ENCODE data around the gene IL1RAP.

IL1RAP gene

DNA sequence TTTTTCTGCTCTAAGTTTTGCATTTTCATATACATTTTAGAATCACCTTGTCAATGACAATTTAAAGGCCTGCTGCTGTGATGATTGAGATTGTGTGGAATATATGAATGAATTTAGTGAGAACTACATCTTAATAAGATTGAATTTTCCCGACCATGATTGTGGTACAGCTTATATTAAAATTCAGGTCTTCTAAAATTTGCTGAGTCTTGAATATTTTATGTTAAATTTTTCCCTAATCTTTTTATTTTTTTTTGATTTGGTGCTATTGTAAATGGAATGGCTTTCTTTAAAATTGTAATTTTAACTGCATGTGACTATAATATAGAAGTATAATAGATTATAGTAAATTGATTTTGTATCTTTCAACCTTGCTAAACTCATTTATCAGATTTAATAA is 172.1 kb downstream of the IL1RAP start:
- DNase-seq, result no peak
- H3K9me3 Mint-ChIP-seq, result peaks cover 14% of the 10 kb centered on the region
- H3K27ac Mint-ChIP-seq, result no peak overlapping the region
- no peaks in the 10 kb centered on the region for H3K36me3 Mint-ChIP-seq (ENCODE audit: low read depth)
- H3K4me1 Mint-ChIP-seq, result no peaks in the 10 kb centered on the region
- H3K4me3 Mint-ChIP-seq, result no peak overlapping the region
- no peak for ATAC-seq
- peaks cover 12% of the 10 kb centered on the region for H3K27me3 Mint-ChIP-seq

GRCh38 chr3:190690246-190690645 is 176.4 kb downstream of the IL1RAP start:
- Mint-ChIP-seq H3K27ac (no peak overlapping the region), H3K9me3 (peaks cover 14% of the 10 kb centered on the region)

GRCh38 chr3:190692256-190692655 is 178.4 kb downstream of the IL1RAP start:
- no peak for DNase-seq
- Mint-ChIP-seq H3K27me3 (peaks cover 23% of the 10 kb centered on the region), H3K27ac (no peak overlapping the region), H3K9me3 (peaks cover 14% of the 10 kb centered on the region), H3K4me3 (no peak overlapping the region), H3K4me1 (no peaks in the 10 kb centered on the region), H3K36me3 (ENCODE audit: low read depth) (no peaks in the 10 kb centered on the region)
- ATAC-seq, result no peak

More at GRCh38 chr3:190690246-190690645, 176.4 kb downstream of the IL1RAP start:
- ATAC-seq, result no peak
- DNase-seq, result no peak
- Mint-ChIP-seq H3K4me1 (no peaks in the 10 kb centered on the region), H3K27me3 (peaks cover 12% of the 10 kb centered on the region), H3K4me3 (no peak overlapping the region), H3K36me3 (ENCODE audit: low read depth) (no peaks in the 10 kb centered on the region)

- ATAC-seq, result no peak
- DNase-seq, result no peak
- no peak overlapping the region for H3K27ac Mint-ChIP-seq
- H3K4me3 Mint-ChIP-seq, result no peak overlapping the region
- no peaks in the 10 kb centered on the region for H3K36me3 Mint-ChIP-seq (ENCODE audit: low read depth)
- H3K27me3 Mint-ChIP-seq, result peaks cover 20% of the 10 kb centered on the region
- H3K4me1 Mint-ChIP-seq, result no peaks in the 10 kb centered on the region
- H3K9me3 Mint-ChIP-seq, result no peaks in the 10 kb centered on the region
Observed at GRCh38 chr3:190694335-190695001, 180.6 kb downstream of the IL1RAP start.

DNA sequence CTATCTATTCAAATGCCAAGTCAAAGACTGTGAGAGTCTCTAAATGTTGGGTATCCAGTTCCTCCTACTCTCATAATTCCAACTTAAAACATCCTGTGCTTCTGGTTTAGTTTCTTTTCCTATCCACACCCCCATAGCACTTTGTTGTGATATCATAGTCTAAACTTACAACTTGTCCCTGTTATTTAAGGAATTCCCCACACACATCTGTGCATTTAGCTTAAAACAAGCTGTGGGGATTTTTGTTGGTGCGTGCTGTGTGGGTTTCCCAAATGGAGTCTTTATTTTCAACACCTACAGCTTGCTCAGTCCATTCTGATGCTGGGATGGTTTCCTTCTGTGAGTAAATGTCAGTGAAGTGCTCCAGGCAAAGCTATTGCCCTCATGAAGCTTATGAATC is 181.3 kb downstream of the IL1RAP start:
- Mint-ChIP-seq H3K4me3 (no peak overlapping the region), H3K27me3 (peaks cover 28% of the 10 kb centered on the region), H3K4me1 (no peaks in the 10 kb centered on the region), H3K36me3 (ENCODE audit: low read depth) (no peaks in the 10 kb centered on the region), H3K27ac (no peak overlapping the region), H3K9me3 (no peaks in the 10 kb centered on the region)
- DNase-seq, result no peak
- ATAC-seq, result no peak

DNA sequence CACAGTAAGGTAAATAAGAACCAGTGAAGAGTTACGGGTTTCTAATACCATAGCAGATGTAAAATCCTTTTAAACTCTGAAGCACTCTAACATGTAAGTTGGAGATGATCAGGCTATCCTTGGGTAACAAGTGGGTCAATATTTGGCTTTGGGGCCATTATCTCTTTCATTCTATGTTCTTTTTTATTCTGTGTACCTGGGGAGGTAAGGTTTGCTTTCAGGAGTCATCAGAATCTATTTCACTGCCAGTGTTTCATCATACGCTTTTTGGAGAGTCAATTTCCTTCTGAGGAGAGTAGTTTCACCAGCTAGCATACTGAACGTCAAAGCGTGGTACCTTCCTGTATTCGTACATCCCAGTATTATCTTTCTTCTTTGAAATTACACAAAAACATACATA is 182.1 kb downstream of the IL1RAP start:
- Mint-ChIP-seq H3K4me1 (no peaks in the 10 kb centered on the region), H3K9me3 (no peaks in the 10 kb centered on the region), H3K27ac (no peak overlapping the region), H3K36me3 (ENCODE audit: low read depth) (no peaks in the 10 kb centered on the region), H3K4me3 (no peak overlapping the region), H3K27me3 (peaks cover 32% of the 10 kb centered on the region)
- no peak for ATAC-seq
- DNase-seq, result no peak

DNA sequence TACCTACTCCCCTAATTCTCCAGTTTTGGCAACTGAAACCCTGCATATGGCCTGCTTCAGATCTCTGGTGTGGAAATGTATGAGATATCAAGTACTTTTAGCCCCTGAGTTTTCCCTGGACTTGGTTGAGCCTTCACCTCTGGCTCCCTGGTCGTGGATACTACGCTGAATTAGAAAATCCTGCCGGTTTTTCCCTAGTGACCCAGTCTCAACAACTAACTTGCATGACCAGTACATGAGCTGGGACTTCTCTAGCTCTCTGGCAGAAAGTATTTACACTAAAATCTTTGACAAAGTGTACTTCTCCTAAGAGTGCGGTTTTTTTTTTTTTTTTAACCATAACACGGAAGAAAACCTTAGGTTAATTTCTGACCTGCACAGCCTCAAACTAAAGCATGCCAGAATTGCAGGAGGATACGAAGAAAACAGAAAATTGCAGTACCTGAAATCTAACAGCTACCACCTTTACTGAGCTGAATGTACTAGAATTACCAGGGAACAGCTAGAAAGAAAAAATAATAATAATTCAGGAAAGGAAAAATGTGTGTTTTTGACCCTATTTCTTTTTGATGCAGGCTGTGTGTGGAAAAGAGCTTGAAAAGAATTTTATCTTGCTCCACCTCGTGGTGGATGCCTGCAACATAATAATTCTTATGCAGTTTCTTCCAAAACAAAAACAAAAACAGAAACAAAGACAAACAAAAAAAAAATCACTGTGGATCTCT is 183.1 kb downstream of the IL1RAP start:
- H3K9me3 Mint-ChIP-seq, result no peaks in the 10 kb centered on the region
- H3K4me1 Mint-ChIP-seq, result no peaks in the 10 kb centered on the region
- DNase-seq (no peak), ATAC-seq (no peak)
- H3K27me3 Mint-ChIP-seq, result peaks cover 35% of the 10 kb centered on the region
- no peaks in the 10 kb centered on the region for H3K36me3 Mint-ChIP-seq (ENCODE audit: low read depth)
- no peak overlapping the region for H3K27ac Mint-ChIP-seq
- H3K4me3 Mint-ChIP-seq, result no peak overlapping the region

DNA sequence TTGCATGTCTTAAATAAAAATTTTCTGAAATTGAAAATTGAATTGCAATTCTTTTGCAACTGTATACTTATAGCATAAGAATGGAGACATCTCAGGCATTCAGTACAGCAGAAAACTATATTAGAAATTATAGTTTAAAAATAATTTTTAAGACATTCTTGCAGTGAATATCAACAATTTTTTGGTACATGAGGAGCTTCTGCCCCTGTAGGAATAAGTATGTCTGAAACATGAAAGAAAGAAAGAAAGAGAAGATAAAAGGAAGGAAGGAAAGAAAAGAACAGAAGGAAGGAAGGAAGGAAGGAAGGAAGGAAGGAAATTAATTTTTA is 183.6 kb downstream of the IL1RAP start:
- no peaks in the 10 kb centered on the region for H3K4me1 Mint-ChIP-seq
- ATAC-seq (no peak), DNase-seq (no peak)
- peaks cover 38% of the 10 kb centered on the region for H3K27me3 Mint-ChIP-seq
- H3K4me3 Mint-ChIP-seq, result no peak overlapping the region
- H3K27ac Mint-ChIP-seq, result no peak overlapping the region
- no peaks in the 10 kb centered on the region for H3K9me3 Mint-ChIP-seq
- no peaks in the 10 kb centered on the region for H3K36me3 Mint-ChIP-seq (ENCODE audit: low read depth)

DNA sequence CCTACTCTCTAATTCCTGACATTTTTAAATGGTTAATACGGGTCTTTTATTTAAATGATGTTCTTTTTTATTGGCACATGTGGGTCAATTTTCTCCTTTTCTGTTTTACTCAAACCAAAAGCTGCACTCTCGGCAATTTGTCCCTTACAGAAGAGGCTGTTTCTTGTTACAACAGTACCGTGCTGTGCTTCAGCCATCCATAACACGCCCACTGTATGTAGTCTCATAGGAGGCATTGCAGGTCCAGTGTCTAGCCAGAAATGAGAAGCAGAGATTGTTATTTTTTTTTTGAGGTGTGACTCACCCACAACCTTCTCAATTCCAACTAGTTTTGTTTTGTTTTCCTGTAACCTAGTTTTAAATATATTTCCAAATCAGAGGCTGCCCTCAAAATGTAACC is 184.0 kb downstream of the IL1RAP start:
- Mint-ChIP-seq H3K27me3 (peaks cover 38% of the 10 kb centered on the region), H3K27ac (no peak overlapping the region), H3K9me3 (no peaks in the 10 kb centered on the region), H3K4me3 (no peak overlapping the region), H3K36me3 (ENCODE audit: low read depth) (no peaks in the 10 kb centered on the region), H3K4me1 (no peaks in the 10 kb centered on the region)
- ATAC-seq (no peak), DNase-seq (no peak)

DNA sequence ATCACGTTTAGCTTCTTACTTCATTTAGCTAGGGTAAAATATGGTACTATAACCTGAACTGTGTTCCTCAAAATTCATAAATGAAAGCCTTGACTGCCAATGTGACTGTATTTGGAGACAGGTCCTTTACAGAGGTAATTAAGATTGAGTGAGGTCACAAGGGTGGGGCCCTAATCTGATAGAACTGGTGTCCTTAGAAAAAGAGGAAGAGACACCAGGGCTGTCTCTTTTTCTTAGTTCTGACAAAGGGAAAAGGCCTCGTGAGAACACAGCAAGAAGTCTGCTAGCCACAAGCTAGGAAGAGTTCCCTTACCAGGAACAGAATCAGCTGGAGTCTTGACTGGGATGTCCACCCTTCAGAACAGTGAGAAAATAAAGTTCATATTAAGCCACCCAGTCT is 185.9 kb downstream of the IL1RAP start:
- Mint-ChIP-seq H3K4me1 (no peaks in the 10 kb centered on the region), H3K27ac (no peak overlapping the region), H3K36me3 (ENCODE audit: low read depth) (no peaks in the 10 kb centered on the region), H3K9me3 (no peaks in the 10 kb centered on the region), H3K27me3 (peaks cover 41% of the 10 kb centered on the region), H3K4me3 (no peak overlapping the region)
- DNase-seq (no peak), ATAC-seq (no peak)

- Mint-ChIP-seq H3K4me1 (no peaks in the 10 kb centered on the region), H3K27ac (no peak overlapping the region), H3K36me3 (ENCODE audit: low read depth) (no peaks in the 10 kb centered on the region), H3K4me3 (no peak overlapping the region), H3K9me3 (no peaks in the 10 kb centered on the region), H3K27me3 (peaks cover 37% of the 10 kb centered on the region)
- ATAC-seq, result peak; percentile 77
- DNase-seq, result peak; percentile 4
Observed at GRCh38 chr3:190701096-190701532, 187.2 kb downstream of the IL1RAP start.

DNA sequence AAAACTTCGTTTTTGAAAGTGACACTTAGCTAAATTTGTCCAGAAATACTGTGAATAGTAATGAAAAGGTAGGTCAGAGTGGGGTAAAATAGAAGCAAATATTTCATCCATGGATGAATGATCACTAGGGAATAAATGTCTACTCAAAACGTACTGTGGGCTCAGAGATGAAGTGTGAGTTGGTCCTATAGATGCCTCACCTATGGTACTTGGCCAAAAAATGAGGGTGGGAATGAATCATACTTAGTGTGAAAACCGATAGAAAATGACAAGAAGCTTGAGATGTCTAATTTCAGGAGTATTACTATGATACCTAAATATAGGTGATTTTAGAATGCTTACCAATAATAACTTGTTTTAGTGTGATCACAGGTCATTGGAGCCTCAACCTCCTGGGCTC is 192.7 kb downstream of the IL1RAP start:
- ATAC-seq, result peak; percentile 36
- H3K36me3 Mint-ChIP-seq (ENCODE audit: low read depth), result no peaks in the 10 kb centered on the region
- no peak overlapping the region for H3K27ac Mint-ChIP-seq
- DNase-seq, result no peak
- no peaks in the 10 kb centered on the region for H3K4me1 Mint-ChIP-seq
- H3K9me3 Mint-ChIP-seq, result no peaks in the 10 kb centered on the region
- peaks cover 9% of the 10 kb centered on the region for H3K27me3 Mint-ChIP-seq
- no peak overlapping the region for H3K4me3 Mint-ChIP-seq
